ENCODE data around the gene LRRFIP2. TPM values are rescaled to one million over a fixed set of nuclear protein-coding genes. Genes with fewer than 3 reads are reported as not detected.
"Not testable (repeated sequence)": the region's sequence is repeated elsewhere in the genome, so short reads cannot be mapped to it uniquely, and the experiment has no call there.

The LRRFIP2 gene
- total RNA-seq, 2 experiments from 2014 or later = 31.7 TPM

- CTCF ChIA-PET, POLR2A ChIA-PET, DNase-seq: not testable (repeated sequence)
Measured at GRCh38 chr3:37208576-37208975, 34.2 kb upstream of the LRRFIP2 start.

GRCh38 chr3:37208008-37208407, 33.6 kb upstream of the LRRFIP2 start:
- ATAC-seq; H3K36me3 Mint-ChIP-seq (ENCODE audit: low read depth); H3K4me3 Mint-ChIP-seq; DNase-seq; H3K4me1 Mint-ChIP-seq (ENCODE audit: low read depth); POLR2A ChIA-PET; H3K27ac Mint-ChIP-seq; CTCF ChIA-PET; H3K27me3 Mint-ChIP-seq (ENCODE audit: low read depth); H3K9me3 Mint-ChIP-seq (ENCODE audit: insufficient read depth): not testable (repeated sequence)

More at GRCh38 chr3:37208576-37208975, 34.2 kb upstream of the LRRFIP2 start:
- not testable (repeated sequence) for H3K27me3 Mint-ChIP-seq (ENCODE audit: low read depth); H3K4me1 Mint-ChIP-seq (ENCODE audit: low read depth); H3K4me3 Mint-ChIP-seq; H3K9me3 Mint-ChIP-seq (ENCODE audit: insufficient read depth); ATAC-seq; H3K27ac Mint-ChIP-seq; H3K36me3 Mint-ChIP-seq (ENCODE audit: low read depth)

GRCh38 chr3:37206041-37206440, 31.7 kb upstream of the LRRFIP2 start:
- CTCF ChIA-PET; H3K4me3 Mint-ChIP-seq; H3K36me3 Mint-ChIP-seq (ENCODE audit: low read depth); H3K9me3 Mint-ChIP-seq (ENCODE audit: insufficient read depth); ATAC-seq; DNase-seq; H3K4me1 Mint-ChIP-seq (ENCODE audit: low read depth); POLR2A ChIA-PET; H3K27me3 Mint-ChIP-seq (ENCODE audit: low read depth); H3K27ac Mint-ChIP-seq: not testable (repeated sequence)

- Mint-ChIP-seq H3K9me3 (ENCODE audit: insufficient read depth) (no peaks in the 10 kb centered on the region), H3K4me1 (ENCODE audit: low read depth) (no peaks in the 10 kb centered on the region), H3K4me3 (no peak overlapping the region), H3K36me3 (ENCODE audit: low read depth) (no peaks in the 10 kb centered on the region), H3K27ac (no peak overlapping the region), H3K27me3 (ENCODE audit: low read depth) (peaks cover 2% of the 10 kb centered on the region)
- ATAC-seq = no peak
- POLR2A ChIA-PET = no interaction called here
- DNase-seq = no peak
- CTCF ChIA-PET = interaction anchor here (1.3 kb wide), 1 partner anchor 9 kb away, joined by 5 read pairs; no protein-coding TSS in a partner anchor
Measured at GRCh38 chr3:37204314-37204713, 29.9 kb upstream of the LRRFIP2 start.

- peaks cover 2% of the 10 kb centered on the region for H3K27me3 Mint-ChIP-seq (ENCODE audit: low read depth)
- no peak overlapping the region for H3K27ac Mint-ChIP-seq
- ChIA-PET CTCF (interaction anchor here (1.0 to 1.9 kb wide), 2 partner anchors 21 to 177 kb away, joined by 3 to 4 read pairs; no protein-coding TSS in a partner anchor), POLR2A (no interaction called here)
- no peak overlapping the region for H3K4me3 Mint-ChIP-seq
- DNase-seq (no peak), ATAC-seq (no peak)
- no peaks in the 10 kb centered on the region for H3K9me3 Mint-ChIP-seq (ENCODE audit: insufficient read depth)
- H3K36me3 Mint-ChIP-seq (ENCODE audit: low read depth) = no peaks in the 10 kb centered on the region
- no peaks in the 10 kb centered on the region for H3K4me1 Mint-ChIP-seq (ENCODE audit: low read depth)
Measured at GRCh38 chr3:37202035-37202434, 27.7 kb upstream of the LRRFIP2 start.

- ChIA-PET CTCF (no interaction called here), POLR2A (no interaction called here)
- Mint-ChIP-seq H3K4me1 (ENCODE audit: low read depth) (no peaks in the 10 kb centered on the region), H3K27me3 (ENCODE audit: low read depth) (peaks cover 2% of the 10 kb centered on the region), H3K9me3 (ENCODE audit: insufficient read depth) (no peaks in the 10 kb centered on the region), H3K36me3 (ENCODE audit: low read depth) (no peaks in the 10 kb centered on the region), H3K27ac (no peak overlapping the region), H3K4me3 (no peak overlapping the region)
- DNase-seq = no peak
- no peak for ATAC-seq
Measured at GRCh38 chr3:37200141-37200540, 25.8 kb upstream of the LRRFIP2 start.

GRCh38 chr3:37198996-37199395, 24.6 kb upstream of the LRRFIP2 start:
- Mint-ChIP-seq H3K27me3 (ENCODE audit: low read depth) (peaks cover 2% of the 10 kb centered on the region), H3K4me3 (no peak overlapping the region), H3K4me1 (ENCODE audit: low read depth) (no peaks in the 10 kb centered on the region), H3K9me3 (ENCODE audit: insufficient read depth) (no peaks in the 10 kb centered on the region), H3K27ac (no peak overlapping the region), H3K36me3 (ENCODE audit: low read depth) (no peaks in the 10 kb centered on the region)
- no peak for ATAC-seq
- ChIA-PET POLR2A (no interaction called here), CTCF (no interaction called here)
- no peak for DNase-seq

GRCh38 chr3:37198547-37198946, 24.2 kb upstream of the LRRFIP2 start:
- no peak overlapping the region for H3K4me3 Mint-ChIP-seq
- peaks cover 2% of the 10 kb centered on the region for H3K27me3 Mint-ChIP-seq (ENCODE audit: low read depth)
- H3K27ac Mint-ChIP-seq = no peak overlapping the region
- no peaks in the 10 kb centered on the region for H3K9me3 Mint-ChIP-seq (ENCODE audit: insufficient read depth)
- no peaks in the 10 kb centered on the region for H3K36me3 Mint-ChIP-seq (ENCODE audit: low read depth)
- ATAC-seq (no peak), DNase-seq (no peak)
- H3K4me1 Mint-ChIP-seq (ENCODE audit: low read depth) = no peaks in the 10 kb centered on the region
- POLR2A ChIA-PET = no interaction called here
- CTCF ChIA-PET = no interaction called here

- ChIA-PET CTCF (no interaction called here), POLR2A (no interaction called here)
- H3K4me3 Mint-ChIP-seq = no peak overlapping the region
- no peaks in the 10 kb centered on the region for H3K9me3 Mint-ChIP-seq (ENCODE audit: insufficient read depth)
- H3K36me3 Mint-ChIP-seq (ENCODE audit: low read depth) = no peaks in the 10 kb centered on the region
- no peaks in the 10 kb centered on the region for H3K27me3 Mint-ChIP-seq (ENCODE audit: low read depth)
- H3K4me1 Mint-ChIP-seq (ENCODE audit: low read depth) = no peaks in the 10 kb centered on the region
- DNase-seq (no peak), ATAC-seq (no peak)
- H3K27ac Mint-ChIP-seq = no peak overlapping the region
Measured at GRCh38 chr3:37197810-37198371, 23.5 kb upstream of the LRRFIP2 start.

- Mint-ChIP-seq H3K27ac (no peak overlapping the region), H3K36me3 (ENCODE audit: low read depth) (no peaks in the 10 kb centered on the region), H3K4me1 (ENCODE audit: low read depth) (no peaks in the 10 kb centered on the region), H3K9me3 (ENCODE audit: insufficient read depth) (no peaks in the 10 kb centered on the region), H3K27me3 (ENCODE audit: low read depth) (no peaks in the 10 kb centered on the region), H3K4me3 (no peak overlapping the region)
- POLR2A ChIA-PET = no interaction called here
- CTCF ChIA-PET = no interaction called here
- no peak for ATAC-seq
- DNase-seq = no peak
Measured at GRCh38 chr3:37194533-37194932, 20.2 kb upstream of the LRRFIP2 start.

- CTCF ChIA-PET = no interaction called here
- H3K27me3 Mint-ChIP-seq (ENCODE audit: low read depth) = no peaks in the 10 kb centered on the region
Measured at GRCh38 chr3:37190667-37191066, 16.3 kb upstream of the LRRFIP2 start.

GRCh38 chr3:37189109-37189508, 14.7 kb upstream of the LRRFIP2 start:
- ATAC-seq (no peak), DNase-seq (no peak)
- ChIA-PET CTCF (no interaction called here), POLR2A (no interaction called here)
- Mint-ChIP-seq H3K4me1 (ENCODE audit: low read depth) (no peaks in the 10 kb centered on the region), H3K27ac (no peak overlapping the region), H3K27me3 (ENCODE audit: low read depth) (no peaks in the 10 kb centered on the region), H3K9me3 (ENCODE audit: insufficient read depth) (no peaks in the 10 kb centered on the region), H3K36me3 (ENCODE audit: low read depth) (no peaks in the 10 kb centered on the region), H3K4me3 (no peak overlapping the region)

More at GRCh38 chr3:37190667-37191066, 16.3 kb upstream of the LRRFIP2 start:
- POLR2A ChIA-PET = no interaction called here
- no peaks in the 10 kb centered on the region for H3K4me1 Mint-ChIP-seq (ENCODE audit: low read depth)
- no peaks in the 10 kb centered on the region for H3K9me3 Mint-ChIP-seq (ENCODE audit: insufficient read depth)
- DNase-seq (no peak), ATAC-seq (no peak)
- H3K27ac Mint-ChIP-seq = no peak overlapping the region
- H3K4me3 Mint-ChIP-seq = no peak overlapping the region
- H3K36me3 Mint-ChIP-seq (ENCODE audit: low read depth) = no peaks in the 10 kb centered on the region

GRCh38 chr3:37183976-37184375, 9.6 kb upstream of the LRRFIP2 start:
- POLR2A ChIA-PET = no interaction called here
- no peak for DNase-seq
- CTCF ChIA-PET = no interaction called here

More at GRCh38 chr3:37183976-37184375, 9.6 kb upstream of the LRRFIP2 start:
- no peaks in the 10 kb centered on the region for H3K9me3 Mint-ChIP-seq (ENCODE audit: insufficient read depth)
- no peak for ATAC-seq
- H3K36me3 Mint-ChIP-seq (ENCODE audit: low read depth) = peaks cover 10% of the 10 kb centered on the region
- H3K27me3 Mint-ChIP-seq (ENCODE audit: low read depth) = no peaks in the 10 kb centered on the region
- peaks cover 16% of the 10 kb centered on the region for H3K4me1 Mint-ChIP-seq (ENCODE audit: low read depth)
- H3K27ac Mint-ChIP-seq = no peak overlapping the region
- no peak overlapping the region for H3K4me3 Mint-ChIP-seq
